ENCODE results near the gene COBL. TPM values are rescaled to one million over a fixed set of nuclear protein-coding genes. Genes with fewer than 3 reads are reported as not detected.

Gene COBL
- total RNA-seq, 1 donor from 2014 or later: 6.3 TPM

DNA sequence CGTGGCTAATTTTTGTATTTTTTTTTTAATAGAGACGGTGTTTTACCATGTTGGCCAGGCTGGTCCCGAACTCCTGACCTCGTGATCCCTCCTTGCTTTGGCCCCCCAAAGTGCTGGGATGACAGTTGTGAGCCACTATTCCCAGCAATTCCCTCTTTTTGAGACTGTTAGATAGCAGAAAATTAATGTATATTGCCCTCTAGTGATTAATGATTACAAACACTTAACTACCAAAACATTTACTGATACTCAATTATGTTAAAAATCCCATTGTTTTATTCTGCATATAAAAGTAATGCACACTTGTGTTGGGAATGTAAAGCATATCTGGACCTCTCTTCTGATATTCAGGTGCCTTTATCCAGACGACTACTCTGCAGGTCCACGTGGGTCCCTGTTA lies 41.2 kb upstream of the COBL start:
- Mint-ChIP-seq H3K4me1 (peaks cover 7% of the 10 kb centered on the region), H3K36me3 (no peaks in the 10 kb centered on the region), H3K27me3 (ENCODE audit: insufficient read depth, low read depth) (peaks cover 6% of the 10 kb centered on the region), H3K4me3 (no peak overlapping the region), H3K9me3 (peaks cover 7% of the 10 kb centered on the region), H3K27ac (no peak overlapping the region)
- Histone ChIP-seq H3K9ac (no peak overlapping the region), H3K4me1 (no peaks in the 10 kb centered on the region), H4K20me1 (ENCODE audit: low read depth) (no peaks in the 10 kb centered on the region), H3K79me2 (ENCODE audit: low read depth) (no peaks in the 10 kb centered on the region), H3K4me3 (no peak overlapping the region), H3F3A (ENCODE audit: low read depth) (no peaks in the 10 kb centered on the region), H3K9me3 (ENCODE audit: low read depth) (no peaks in the 10 kb centered on the region), H3K27me3 (no peaks in the 10 kb centered on the region), H2AFZ (replicated peaks) (no peak overlapping the region), H3K4me2 (no peak overlapping the region), H3K36me3 (no peaks in the 10 kb centered on the region), H3K27ac (no peak overlapping the region)
- peak; percentile 9 for TF ChIP-seq CTCF (IDR thresholded peaks at IDR 0.05)
- no peak for TF ChIP-seq EZH2 (IDR thresholded peaks at IDR 0.05)
- no peak for TF ChIP-seq EZH2phosphoT487 (IDR thresholded peaks at IDR 0.05)
- no peak for DNase-seq (ENCODE audit: low spot score)

- Histone ChIP-seq H2AFZ (replicated peaks) (peak overlapping the region; percentile 50), H3K36me3 (no peaks in the 10 kb centered on the region), H3K9ac (no peak overlapping the region), H3K27ac (no peak overlapping the region), H4K20me1 (ENCODE audit: low read depth) (no peaks in the 10 kb centered on the region), H3K4me2 (no peak overlapping the region), H3K79me2 (ENCODE audit: low read depth) (no peaks in the 10 kb centered on the region), H3K27me3 (no peaks in the 10 kb centered on the region), H3K4me3 (no peak overlapping the region), H3F3A (ENCODE audit: low read depth) (no peaks in the 10 kb centered on the region), H3K9me3 (ENCODE audit: low read depth) (no peaks in the 10 kb centered on the region), H3K4me1 (no peaks in the 10 kb centered on the region)
- Mint-ChIP-seq H3K27ac (no peak overlapping the region), H3K9me3 (no peaks in the 10 kb centered on the region), H3K4me1 (peaks cover 7% of the 10 kb centered on the region), H3K27me3 (ENCODE audit: insufficient read depth, low read depth) (peaks cover 6% of the 10 kb centered on the region), H3K4me3 (no peak overlapping the region), H3K36me3 (no peaks in the 10 kb centered on the region)
- no peak for DNase-seq (ENCODE audit: low spot score)
- TF ChIP-seq EZH2 (IDR thresholded peaks at IDR 0.05) (no peak), EZH2phosphoT487 (IDR thresholded peaks at IDR 0.05) (no peak), CTCF (IDR thresholded peaks at IDR 0.05) (no peak)
Observed at GRCh38 chr7:51356849-51357516, 40.4 kb upstream of the COBL start.

- Histone ChIP-seq H2AFZ (replicated peaks) (no peak overlapping the region), H3F3A (ENCODE audit: low read depth) (no peaks in the 10 kb centered on the region), H3K27me3 (no peaks in the 10 kb centered on the region), H3K9ac (no peak overlapping the region), H3K4me3 (no peak overlapping the region), H3K9me3 (ENCODE audit: low read depth) (no peaks in the 10 kb centered on the region), H3K4me2 (no peak overlapping the region), H3K79me2 (ENCODE audit: low read depth) (no peaks in the 10 kb centered on the region), H4K20me1 (ENCODE audit: low read depth) (no peaks in the 10 kb centered on the region), H3K4me1 (peaks cover 3% of the 10 kb centered on the region), H3K27ac (no peak overlapping the region), H3K36me3 (no peaks in the 10 kb centered on the region)
- H3K4me1 Mint-ChIP-seq: peaks cover 7% of the 10 kb centered on the region
- DNase-seq (ENCODE audit: low spot score): no peak
- H3K4me3 Mint-ChIP-seq: no peak overlapping the region
- H3K9me3 Mint-ChIP-seq: no peaks in the 10 kb centered on the region
- H3K27ac Mint-ChIP-seq: no peak overlapping the region
- H3K27me3 Mint-ChIP-seq (ENCODE audit: insufficient read depth, low read depth): peaks cover 8% of the 10 kb centered on the region
- no peaks in the 10 kb centered on the region for H3K36me3 Mint-ChIP-seq
- TF ChIP-seq EZH2phosphoT487 (IDR thresholded peaks at IDR 0.05) (no peak), EZH2 (IDR thresholded peaks at IDR 0.05) (no peak), CTCF (IDR thresholded peaks at IDR 0.05) (peak; percentile 28)
Observed at GRCh38 chr7:51354897-51355296, 38.3 kb upstream of the COBL start.
